MCF 10A (cell line): Measurements from ENCODE around the gene HRG. TPM values are rescaled to one million over a fixed set of nuclear protein-coding genes. Genes with fewer than 3 reads are reported as not detected.
A peak's percentile ranks its signal among the peaks of the same experiment; 100 is the strongest.

Experiments
- Bru-seq: library from RNA; stranded (reverse); fragments of 400-500 nt; gene quantifications from one replicate; lab custom pipeline; 2021; lab: Mats Ljungman, UMichigan
- BruChase-seq, 2 experiments: library from RNA; stranded (reverse); fragments of 400-500 nt; gene quantifications; one replicate each; lab custom pipeline; 2021; lab: Mats Ljungman, UMichigan
- BruUV-seq: library from RNA; stranded (reverse); fragments of 400-500 nt; replicated peaks from 2 replicates; lab custom pipeline; 2021; lab: Mats Ljungman, UMichigan
- CTCF ChIA-PET: fragments of 300-600 bp; sonication (Branson Sonifier 250); formaldehyde crosslinking; extraction: SDS; loops from one replicate; lab custom pipeline; 2021; ENCODE audit warnings: antibody characterized with exemption, inconsistent platforms; lab: Yijun Ruan, JAX
- POLR2A ChIA-PET: fragments of 300-600, 350-650 bp; sonication (Branson Sonifier 250); formaldehyde crosslinking; extraction: SDS; loops from one replicate; lab custom pipeline; 2020; ENCODE audit warnings: antibody characterized with exemption, inconsistent platforms; lab: Yijun Ruan, JAX
- DNase-seq: peaks from one replicate; pipeline ENCODE4 v3.0.0-alpha.2; 2018; ENCODE audit not compliant: unreplicated experiment
- H3K27ac Mint-ChIP-seq: one replicate; pipeline ENCODE4 v1.8.0; 2022; ENCODE audit warnings: mild to moderate bottlenecking, low read depth, mixed read lengths; ENCODE audit not compliant: unreplicated experiment
- H3K27me3 Mint-ChIP-seq: one replicate; pipeline ENCODE4 v1.8.0; 2022; ENCODE audit warnings: mixed read lengths; ENCODE audit not compliant: insufficient read depth, unreplicated experiment
- H3K36me3 Mint-ChIP-seq: one replicate; pipeline ENCODE4 v1.8.0; 2022; ENCODE audit warnings: mild to moderate bottlenecking, moderate library complexity, mixed read lengths; ENCODE audit not compliant: insufficient read depth, unreplicated experiment
- H3K4me1 Mint-ChIP-seq: one replicate; pipeline ENCODE4 v1.8.0; 2022; ENCODE audit warnings: mixed read lengths; ENCODE audit not compliant: insufficient read depth, unreplicated experiment
- H3K4me3 Mint-ChIP-seq: one replicate; pipeline ENCODE4 v1.8.0; 2022; ENCODE audit warnings: mild to moderate bottlenecking, moderate library complexity, mixed read lengths; ENCODE audit not compliant: unreplicated experiment
- H3K9me3 Mint-ChIP-seq: one replicate; pipeline ENCODE4 v1.8.0; 2022; ENCODE audit warnings: mixed read lengths; ENCODE audit not compliant: unreplicated experiment
- CTCF ChIP-seq: fragments of 200-600 bp; IDR thresholded peaks from one replicate; pipeline ENCODE4 v1.8.0; 2022; ENCODE audit warnings: antibody characterized with exemption, mild to moderate bottlenecking; ENCODE audit not compliant: unreplicated experiment
- intact Hi-C: fragments of 100-400 bp; cut with micrococcal nuclease; formaldehyde crosslinking; loops from 2 replicates; pipeline ENCODE4 v1.14.1; 2022
- long read RNA-seq: library from polyadenylated mRNA; stranded (forward); transcript quantifications from one replicate; pipeline ENCODE4 v2.0.0, GENCODE V29; 2022
- total RNA-seq: library from RNA; stranded (reverse); gene quantifications from 2 replicates; pipeline ENCODE4 v1.2.3, GENCODE V29; 2022

The HRG gene, protein sequence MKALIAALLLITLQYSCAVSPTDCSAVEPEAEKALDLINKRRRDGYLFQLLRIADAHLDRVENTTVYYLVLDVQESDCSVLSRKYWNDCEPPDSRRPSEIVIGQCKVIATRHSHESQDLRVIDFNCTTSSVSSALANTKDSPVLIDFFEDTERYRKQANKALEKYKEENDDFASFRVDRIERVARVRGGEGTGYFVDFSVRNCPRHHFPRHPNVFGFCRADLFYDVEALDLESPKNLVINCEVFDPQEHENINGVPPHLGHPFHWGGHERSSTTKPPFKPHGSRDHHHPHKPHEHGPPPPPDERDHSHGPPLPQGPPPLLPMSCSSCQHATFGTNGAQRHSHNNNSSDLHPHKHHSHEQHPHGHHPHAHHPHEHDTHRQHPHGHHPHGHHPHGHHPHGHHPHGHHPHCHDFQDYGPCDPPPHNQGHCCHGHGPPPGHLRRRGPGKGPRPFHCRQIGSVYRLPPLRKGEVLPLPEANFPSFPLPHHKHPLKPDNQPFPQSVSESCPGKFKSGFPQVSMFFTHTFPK
- 0.16 and 0.20 TPM in 2 replicates for total RNA-seq
- Bru-seq, nascent RNA, result percentile 19 among the genes with signal in this experiment
- BruChase-seq, experiment 1, labeled RNA remaining after a 6-hour chase, result percentile 7 among the genes with signal in this experiment
- BruChase-seq, experiment 2, labeled RNA remaining after a 2-hour chase, result percentile 18 among the genes with signal in this experiment
- long read RNA-seq, result 0 reads

DNA sequence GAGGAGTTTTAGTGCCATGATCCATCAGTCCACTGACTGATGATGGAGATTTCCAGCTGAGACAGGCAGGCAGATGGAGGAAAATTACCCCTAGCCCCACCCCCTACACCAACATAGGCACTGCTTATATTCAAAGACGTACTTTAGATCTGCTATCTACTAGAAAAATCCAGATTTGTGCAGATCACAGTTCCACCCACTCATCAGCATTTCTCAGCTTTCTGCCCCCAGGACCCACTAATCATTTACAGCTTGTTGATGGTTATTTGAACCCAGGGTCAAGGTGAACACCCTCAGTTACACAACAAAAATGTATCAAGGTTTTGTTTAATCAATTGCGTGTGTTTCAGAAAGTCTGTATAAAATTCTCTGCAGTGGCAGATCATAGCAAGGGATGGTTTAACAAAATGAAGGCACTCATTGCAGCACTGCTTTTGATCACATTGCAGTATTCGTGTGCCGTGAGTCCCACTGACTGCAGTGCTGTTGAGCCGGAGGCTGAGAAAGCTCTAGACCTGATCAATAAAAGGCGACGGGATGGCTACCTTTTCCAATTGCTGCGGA is at the start of gene HRG:
Gene HRG (plus strand): TSS at position 390 of the 564 bp plus-strand sequence. CDS start 18 bp downstream, at position 408.
- intact Hi-C loops, result no loop called here
- CTCF ChIA-PET, result interaction anchor here (0.6 kb wide), 2 partner anchors 30 to 436 kb away, joined by 3 read pairs; no protein-coding TSS in a partner anchor
- peaks cover 8% of the 10 kb centered on the region for H3K4me1 Mint-ChIP-seq

DNA sequence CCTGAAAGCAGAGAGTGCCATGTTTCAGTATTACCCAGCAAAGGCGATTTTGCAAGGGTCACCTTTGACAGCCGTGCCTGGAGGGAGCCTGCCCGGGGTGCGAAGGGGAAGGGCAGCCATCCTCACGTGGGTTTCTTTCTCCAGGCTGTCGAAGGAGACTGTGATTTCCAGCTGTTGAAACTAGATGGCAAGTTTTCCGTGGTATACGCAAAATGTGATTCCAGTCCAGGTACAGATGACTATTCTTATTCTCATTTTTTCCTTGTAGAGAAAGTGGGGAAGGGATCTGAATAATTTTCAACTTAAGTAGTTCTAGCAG is 49.6 kb upstream of the HRG start:
- BruUV-seq, result no TSS peak
- no peak for TF ChIP-seq CTCF
- Mint-ChIP-seq H3K27ac (no peak overlapping the region), H3K4me3 (no peak overlapping the region), H3K27me3 (no peaks in the 10 kb centered on the region), H3K9me3 (no peaks in the 10 kb centered on the region), H3K4me1 (peaks cover 25% of the 10 kb centered on the region), H3K36me3 (no peaks in the 10 kb centered on the region)
- POLR2A ChIA-PET, result interaction anchor here (0.7 to 6.9 kb wide), 16 partner anchors 17 to 211 kb away, joined by 3 to 182 read pairs (median 8); partner anchors contain the start of genes DNAJB11, EIF4A2, FETUB and RFC4
- DNase-seq, result no peak
- CTCF ChIA-PET, result interaction anchor here (0.6 to 5.8 kb wide), 34 partner anchors 12 to 639 kb away, joined by 3 to 100 read pairs (median 8); partner anchors contain the start of genes DNAJB11, EIF4A2, FETUB and TBCCD1
- intact Hi-C loops, result loop anchor here (2.0 kb wide), 3 partner anchors 75 to 633 kb away; no protein-coding TSS in a partner anchor

More for the DNA sequence above, at the start of gene HRG:
- Mint-ChIP-seq H3K27ac (no peak within 1 kb of the TSS), H3K27me3 (no peaks in the 10 kb centered on the region), H3K4me3 (no peak within 1 kb of the TSS), H3K9me3 (no peaks in the 10 kb centered on the region), H3K36me3 (no peaks in the 10 kb centered on the region)
- DNase-seq, result no peak
- POLR2A ChIA-PET, result no interaction called here
- TF ChIP-seq CTCF, result no peak
- no TSS peak for BruUV-seq

- peak; percentile 85 for TF ChIP-seq CTCF
- Mint-ChIP-seq H3K4me1 (peaks cover 25% of the 10 kb centered on the region), H3K36me3 (no peaks in the 10 kb centered on the region), H3K4me3 (peak overlapping the region; percentile 72), H3K27ac (peak overlapping the region; percentile 71), H3K27me3 (no peaks in the 10 kb centered on the region), H3K9me3 (no peaks in the 10 kb centered on the region)
- ChIA-PET POLR2A (interaction anchor here (0.6 to 6.9 kb wide), 28 partner anchors 11 to 508 kb away, joined by 3 to 182 read pairs (median 4); partner anchors contain the start of genes DNAJB11, EIF4A2, ETV5 and FETUB), CTCF (interaction anchor here (0.5 to 5.8 kb wide), 56 partner anchors 8 to 1071 kb away, joined by 3 to 100 read pairs (median 4); partner anchors contain the start of genes DNAJB11, EIF4A2, FETUB and TBCCD1)
- peak; percentile 99 for DNase-seq
- BruUV-seq, result no TSS peak
- intact Hi-C loops, result loop anchor here (1.0 to 2.0 kb wide), 7 partner anchors 28 to 634 kb away; partner anchors contain the start of gene EIF4A2
Measured at GRCh38 chr3:186617036-186617946, 48.5 kb upstream of the HRG start.
